NCI-H1930 (cell line): ENCODE measurements around the gene PSD.
"Not testable (repeated sequence)": the region's sequence is repeated elsewhere in the genome, so short reads cannot be mapped to it uniquely, and the experiment has no call there.

Experiments
- DNase-seq, 2 experiments: peaks; one replicate each; lab custom pipeline; 2025; lab: John Stamatoyannopoulos, UW

Gene PSD

GRCh38 chr10:102418622-102419268 is at the start of gene PSD:
TSS of gene PSD (minus strand) at chr10:102418785. CDS start at chr10:102417038, 1,747 bp downstream.
- DNase-seq: peak; percentile 26 to 61

- DNase-seq: no peak
Observed at GRCh38 chr10:102467971-102468438, 49.4 kb upstream of the PSD start.

- DNase-seq: no peak
Observed at GRCh38 chr10:102467318-102467717, 48.7 kb upstream of the PSD start.

- DNase-seq: no peak
Observed at GRCh38 chr10:102465466-102465865, 46.9 kb upstream of the PSD start.

GRCh38 chr10:102463983-102464382 is 45.4 kb upstream of the PSD start:
- no peak for DNase-seq

GRCh38 chr10:102462512-102463054 is 44.0 kb upstream of the PSD start:
- no peak for DNase-seq

GRCh38 chr10:102461187-102462054 is 42.8 kb upstream of the PSD start:
- peak; percentile 77 to 88 for DNase-seq

GRCh38 chr10:102460836-102461186 is 42.2 kb upstream of the PSD start:
- DNase-seq: no peak

- no peak for DNase-seq
Observed at GRCh38 chr10:102458656-102459055, 40.1 kb upstream of the PSD start.

- DNase-seq: no peak
Observed at GRCh38 chr10:102457591-102458150, 39.1 kb upstream of the PSD start.

- DNase-seq: peak in 1 of 2 experiments; percentile 6
Observed at GRCh38 chr10:102455893-102456471, 37.4 kb upstream of the PSD start.

GRCh38 chr10:102454662-102455487 is 36.3 kb upstream of the PSD start:
- DNase-seq: not testable (repeated sequence)

- DNase-seq: no peak
Observed at GRCh38 chr10:102453502-102453901, 34.9 kb upstream of the PSD start.

- no peak for DNase-seq
Observed at GRCh38 chr10:102452672-102453340, 34.2 kb upstream of the PSD start.

- no peak for DNase-seq
Observed at GRCh38 chr10:102451105-102451969, 32.8 kb upstream of the PSD start, which contains the start of gene C10orf95. TSS of gene C10orf95 (minus strand) at chr10:102451543. CDS start at chr10:102451093, 450 bp downstream.

- peak; percentile 63 to 69 for DNase-seq
Observed at GRCh38 chr10:102450374-102451104, 32.0 kb upstream of the PSD start.

- DNase-seq: no peak
Observed at GRCh38 chr10:102450124-102450373, 31.5 kb upstream of the PSD start.

GRCh38 chr10:102449321-102450123 is 30.9 kb upstream of the PSD start:
- DNase-seq: peak; percentile 35 to 45
